ENCODE data around the gene SH3TC1.

The SH3TC1 gene

DNA sequence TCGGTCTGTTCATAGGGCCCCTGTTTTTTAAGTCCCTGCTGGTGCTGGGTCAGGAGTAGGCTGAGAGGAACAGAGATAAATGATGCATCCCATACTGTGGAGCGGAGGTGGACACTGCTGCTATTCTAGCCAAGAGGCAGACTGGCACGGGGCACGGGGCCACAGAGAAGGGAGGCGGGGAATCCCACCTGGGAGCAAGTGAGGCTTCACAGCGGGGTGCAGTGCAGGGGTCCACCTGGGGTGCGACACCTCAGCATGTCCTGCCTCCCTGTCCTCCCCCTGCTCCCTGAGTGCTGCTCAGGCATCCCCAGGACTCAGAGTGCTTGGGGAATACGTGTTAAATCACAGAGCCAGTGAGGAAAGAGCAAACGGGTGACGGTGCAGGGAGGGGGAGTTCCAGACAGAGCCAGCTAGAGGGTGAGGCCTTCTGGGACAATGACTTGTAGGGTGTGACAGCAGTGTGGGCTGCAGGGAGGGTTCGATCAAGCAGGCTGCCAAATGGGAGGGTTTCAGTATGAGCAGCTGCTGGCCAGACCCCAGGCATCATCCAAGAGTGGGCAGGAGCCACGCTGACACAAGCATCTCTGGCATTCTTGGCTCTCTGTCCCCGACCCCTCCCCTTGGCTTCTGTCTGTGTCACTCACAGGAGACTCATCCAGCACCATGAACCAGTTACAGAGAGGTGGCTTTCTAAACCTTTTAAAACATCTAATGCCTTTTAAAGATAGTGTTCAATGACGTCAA lies 56.8 kb downstream of the SH3TC1 start:
- no peak overlapping the region for H2AFZ ChIP-seq (ENCODE audit: low read depth, low read length)
- no peaks in the 10 kb centered on the region for H3K36me3 ChIP-seq (replicated peaks; ENCODE audit: low read depth, low read length)
- H3K4me3 ChIP-seq (ENCODE audit: low read length): no peak overlapping the region
- no peaks in the 10 kb centered on the region for H3K9me3 ChIP-seq (ENCODE audit: insufficient read depth, low read length)
- H3K27me3 ChIP-seq (ENCODE audit: low read depth, low read length): peaks cover 14% of the 10 kb centered on the region
- TF ChIP-seq EZH2phosphoT487 (IDR thresholded peaks at IDR 0.05; ENCODE audit: low read depth): no peak
- TF ChIP-seq, protein P1, sequence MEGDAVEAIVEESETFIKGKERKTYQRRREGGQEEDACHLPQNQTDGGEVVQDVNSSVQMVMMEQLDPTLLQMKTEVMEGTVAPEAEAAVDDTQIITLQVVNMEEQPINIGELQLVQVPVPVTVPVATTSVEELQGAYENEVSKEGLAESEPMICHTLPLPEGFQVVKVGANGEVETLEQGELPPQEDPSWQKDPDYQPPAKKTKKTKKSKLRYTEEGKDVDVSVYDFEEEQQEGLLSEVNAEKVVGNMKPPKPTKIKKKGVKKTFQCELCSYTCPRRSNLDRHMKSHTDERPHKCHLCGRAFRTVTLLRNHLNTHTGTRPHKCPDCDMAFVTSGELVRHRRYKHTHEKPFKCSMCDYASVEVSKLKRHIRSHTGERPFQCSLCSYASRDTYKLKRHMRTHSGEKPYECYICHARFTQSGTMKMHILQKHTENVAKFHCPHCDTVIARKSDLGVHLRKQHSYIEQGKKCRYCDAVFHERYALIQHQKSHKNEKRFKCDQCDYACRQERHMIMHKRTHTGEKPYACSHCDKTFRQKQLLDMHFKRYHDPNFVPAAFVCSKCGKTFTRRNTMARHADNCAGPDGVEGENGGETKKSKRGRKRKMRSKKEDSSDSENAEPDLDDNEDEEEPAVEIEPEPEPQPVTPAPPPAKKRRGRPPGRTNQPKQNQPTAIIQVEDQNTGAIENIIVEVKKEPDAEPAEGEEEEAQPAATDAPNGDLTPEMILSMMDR (IDR thresholded peaks at IDR 0.05; ENCODE audit: low read depth, low read length): no peak
- H3K4me1 ChIP-seq (ENCODE audit: low read length): no peaks in the 10 kb centered on the region
- no peaks in the 10 kb centered on the region for H4K20me1 ChIP-seq (ENCODE audit: insufficient read depth, low read length)
- H3K9ac ChIP-seq (ENCODE audit: low read length): no peak overlapping the region
- no peaks in the 10 kb centered on the region for H3K79me2 ChIP-seq (ENCODE audit: low read length)
- no peak overlapping the region for H3K4me2 ChIP-seq (ENCODE audit: low read length)
- H3K27ac ChIP-seq (ENCODE audit: low read length): no peak overlapping the region

DNA sequence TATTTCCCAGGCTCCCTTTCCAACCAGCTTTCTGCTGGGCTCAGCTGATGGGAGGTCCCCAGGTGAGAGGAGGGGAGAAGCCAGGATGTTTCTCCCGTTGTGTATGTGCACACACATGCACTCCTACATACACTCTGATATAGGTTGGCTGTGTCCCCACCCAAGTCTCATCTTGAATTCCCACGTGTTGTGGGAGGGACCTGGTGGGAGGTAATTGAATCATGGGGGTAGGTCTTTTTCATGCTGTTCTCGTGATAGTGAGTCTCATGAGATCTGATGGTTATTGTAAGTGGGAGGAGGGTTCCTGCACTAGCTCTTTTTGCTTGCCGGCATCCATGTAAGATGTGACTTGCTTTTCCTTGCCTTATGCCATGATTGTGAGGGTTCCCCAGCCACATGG lies 58.8 kb downstream of the SH3TC1 start:
- H3K4me2 ChIP-seq (ENCODE audit: low read length): no peak overlapping the region
- H3K4me3 ChIP-seq (ENCODE audit: low read length): no peak overlapping the region
- no peak overlapping the region for H3K27ac ChIP-seq (ENCODE audit: low read length)
- H3K4me1 ChIP-seq (ENCODE audit: low read length): no peaks in the 10 kb centered on the region
- H3K27me3 ChIP-seq (ENCODE audit: low read depth, low read length): peaks cover 14% of the 10 kb centered on the region
- no peaks in the 10 kb centered on the region for H4K20me1 ChIP-seq (ENCODE audit: insufficient read depth, low read length)
- H3K9me3 ChIP-seq (ENCODE audit: insufficient read depth, low read length): no peaks in the 10 kb centered on the region
- no peak overlapping the region for H3K9ac ChIP-seq (ENCODE audit: low read length)
- H3K79me2 ChIP-seq (ENCODE audit: low read length): no peaks in the 10 kb centered on the region
- H3K36me3 ChIP-seq (replicated peaks; ENCODE audit: low read depth, low read length): no peaks in the 10 kb centered on the region
- no peak overlapping the region for H2AFZ ChIP-seq (ENCODE audit: low read depth, low read length)
- TF ChIP-seq, protein P1 (IDR thresholded peaks at IDR 0.05; ENCODE audit: low read depth, low read length): no peak
- no peak for TF ChIP-seq EZH2phosphoT487 (IDR thresholded peaks at IDR 0.05; ENCODE audit: low read depth)

DNA sequence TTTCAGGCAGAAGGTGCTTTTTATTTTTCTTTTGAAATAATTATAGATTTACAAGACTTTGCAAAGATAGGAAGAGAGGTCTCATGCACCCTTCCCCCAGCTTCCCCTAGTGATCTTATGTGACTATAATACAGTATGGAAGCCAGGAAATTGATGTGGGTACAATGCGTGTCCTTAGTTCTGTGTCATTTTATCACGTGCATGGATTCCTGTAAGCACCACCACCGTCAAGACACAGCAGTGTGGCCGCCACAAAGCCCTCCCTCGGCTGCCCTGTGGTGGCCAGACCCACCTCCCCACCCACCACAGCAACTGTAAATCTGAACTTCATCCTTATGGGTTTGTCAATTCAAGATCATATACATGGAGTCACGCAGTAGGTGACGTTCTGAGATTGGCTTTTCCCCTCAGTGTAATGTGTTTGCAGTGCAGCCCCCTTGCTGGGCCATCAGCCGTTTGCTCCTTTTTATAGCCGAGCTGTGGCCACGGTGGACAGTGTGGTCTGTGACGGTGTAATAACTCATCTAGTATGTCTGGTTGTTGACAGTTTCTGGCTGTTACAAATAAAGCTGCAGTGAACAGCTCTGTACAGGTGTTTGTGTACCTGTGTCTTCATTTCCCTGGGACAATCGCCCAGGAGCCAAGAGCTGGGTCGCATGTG lies 59.6 kb downstream of the SH3TC1 start:
- Histone ChIP-seq H3K27ac (ENCODE audit: low read length) (no peak overlapping the region), H3K9me3 (ENCODE audit: insufficient read depth, low read length) (no peaks in the 10 kb centered on the region), H3K36me3 (replicated peaks; ENCODE audit: low read depth, low read length) (no peaks in the 10 kb centered on the region), H3K79me2 (ENCODE audit: low read length) (no peaks in the 10 kb centered on the region), H3K4me2 (ENCODE audit: low read length) (no peak overlapping the region), H3K4me3 (ENCODE audit: low read length) (no peak overlapping the region), H3K27me3 (ENCODE audit: low read depth, low read length) (peaks cover 14% of the 10 kb centered on the region), H2AFZ (ENCODE audit: low read depth, low read length) (no peak overlapping the region), H3K4me1 (ENCODE audit: low read length) (no peaks in the 10 kb centered on the region), H4K20me1 (ENCODE audit: insufficient read depth, low read length) (no peaks in the 10 kb centered on the region), H3K9ac (ENCODE audit: low read length) (no peak overlapping the region)
- TF ChIP-seq EZH2phosphoT487 (IDR thresholded peaks at IDR 0.05; ENCODE audit: low read depth): no peak
- TF ChIP-seq, protein P1 (IDR thresholded peaks at IDR 0.05; ENCODE audit: low read depth, low read length): no peak

DNA sequence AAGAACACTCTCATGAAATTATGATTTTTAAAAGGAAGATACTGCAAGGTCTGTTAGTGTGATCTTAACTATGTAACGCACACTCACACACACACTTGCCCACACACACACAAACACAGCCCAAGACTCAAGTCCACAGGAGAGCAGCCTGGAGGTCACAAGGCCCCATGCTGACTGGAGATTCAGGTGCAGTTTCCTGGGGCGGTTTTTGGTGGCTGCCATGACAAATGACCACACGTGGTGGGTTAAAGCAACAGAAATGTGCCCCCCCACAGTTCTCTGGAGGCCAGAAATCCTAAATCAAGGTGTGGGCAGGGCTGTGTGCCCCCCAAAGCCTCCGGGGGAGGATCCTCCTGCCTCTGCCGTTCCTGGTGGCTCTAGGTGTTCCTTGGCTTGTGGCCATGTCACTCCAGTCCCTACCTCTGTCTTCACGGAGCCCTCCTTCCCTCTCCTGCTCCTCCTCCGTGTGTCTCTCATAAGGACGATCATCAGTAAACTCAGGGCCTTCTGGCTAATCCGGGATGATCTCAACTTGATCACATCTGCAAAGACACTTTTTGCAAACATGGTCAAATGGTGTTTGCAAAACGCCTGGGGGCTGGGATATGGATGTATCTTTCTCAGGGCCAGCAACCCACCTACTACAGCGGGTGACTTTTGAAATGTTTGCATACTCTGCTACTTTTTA lies 60.8 kb downstream of the SH3TC1 start:
- Histone ChIP-seq H3K27me3 (ENCODE audit: low read depth, low read length) (peaks cover 14% of the 10 kb centered on the region), H3K4me1 (ENCODE audit: low read length) (no peaks in the 10 kb centered on the region), H4K20me1 (ENCODE audit: insufficient read depth, low read length) (no peaks in the 10 kb centered on the region), H3K36me3 (replicated peaks; ENCODE audit: low read depth, low read length) (no peaks in the 10 kb centered on the region), H2AFZ (ENCODE audit: low read depth, low read length) (no peak overlapping the region), H3K27ac (ENCODE audit: low read length) (no peak overlapping the region), H3K4me2 (ENCODE audit: low read length) (no peak overlapping the region), H3K4me3 (ENCODE audit: low read length) (no peak overlapping the region), H3K9me3 (ENCODE audit: insufficient read depth, low read length) (no peaks in the 10 kb centered on the region), H3K79me2 (ENCODE audit: low read length) (no peaks in the 10 kb centered on the region), H3K9ac (ENCODE audit: low read length) (no peak overlapping the region)
- TF ChIP-seq, protein P1 (IDR thresholded peaks at IDR 0.05; ENCODE audit: low read depth, low read length): no peak
- no peak for TF ChIP-seq EZH2phosphoT487 (IDR thresholded peaks at IDR 0.05; ENCODE audit: low read depth)
